Measurements from ENCODE around the gene MTTP. TPM values are rescaled to one million over a fixed set of nuclear protein-coding genes. Genes with fewer than 3 reads are reported as not detected.

Gene MTTP
- total RNA-seq, 1 experiment from 2014 or later: not detected

- Histone ChIP-seq H3K79me2 (ENCODE audit: low read depth) (no peaks in the 10 kb centered on the region), H3K36me3 (ENCODE audit: low read depth) (no peaks in the 10 kb centered on the region), H3K4me1 (replicated peaks; ENCODE audit: insufficient read depth) (0 out of 2 replicates have a peak, but pooled peaks cover 9% of the 10 kb centered on the region), H3K9me3 (ENCODE audit: insufficient read depth, low read depth) (no peaks in the 10 kb centered on the region), H3K4me3 (no peak overlapping the region), H2AFZ (peak overlapping the region; percentile 81; the same call in 1 of the 2 replicates), H4K20me1 (ENCODE audit: insufficient read depth) (no peaks in the 10 kb centered on the region), H3K27ac (no peak overlapping the region), H3K9me2 (ENCODE audit: insufficient read depth) (no peaks in the 10 kb centered on the region), H3K27me3 (ENCODE audit: insufficient read depth, low read depth) (no peaks in the 10 kb centered on the region), H3F3A (ENCODE audit: insufficient read depth, low read depth) (peaks cover 16% of the 10 kb centered on the region), H3K4me2 (peak overlapping the region; percentile 84; the same call in 1 of the 2 replicates)
- POLR2A ChIA-PET (ENCODE audit: unreplicated experiment): interaction anchor here (0.6 kb wide), 1 partner anchor 382 kb away, joined by 9 read pairs; no protein-coding TSS in a partner anchor
- TF ChIP-seq EZH2 (IDR thresholded peaks at IDR 0.05; ENCODE audit: low read depth): no peak
- no peak for TF ChIP-seq CTCF (conservative IDR thresholded peaks at IDR 0.05)
- CTCF ChIA-PET: no interaction called here
- intact Hi-C loops (cut with micrococcal nuclease; ENCODE audit: unreplicated experiment): no loop called here
- BruUV-seq (replicated peaks): no TSS peak
- DNase-seq: no peak
Measured at GRCh38 chr4:99564921-99565320, 9.7 kb upstream of the MTTP start.

GRCh38 chr4:99571883-99572282, 2.7 kb upstream of the MTTP start:
- Histone ChIP-seq H3F3A (ENCODE audit: insufficient read depth, low read depth) (no peaks in the 10 kb centered on the region), H3K79me2 (ENCODE audit: low read depth) (no peaks in the 10 kb centered on the region), H3K27ac (no peak overlapping the region), H2AFZ (no peak overlapping the region), H3K9me3 (ENCODE audit: insufficient read depth, low read depth) (no peaks in the 10 kb centered on the region), H3K4me1 (replicated peaks; ENCODE audit: insufficient read depth) (no peaks in the 10 kb centered on the region), H3K27me3 (ENCODE audit: insufficient read depth, low read depth) (no peaks in the 10 kb centered on the region), H3K9me2 (ENCODE audit: insufficient read depth) (no peaks in the 10 kb centered on the region), H4K20me1 (ENCODE audit: insufficient read depth) (no peaks in the 10 kb centered on the region), H3K4me3 (no peak overlapping the region), H3K4me2 (no peak overlapping the region), H3K36me3 (ENCODE audit: low read depth) (no peaks in the 10 kb centered on the region)
- POLR2A ChIA-PET (ENCODE audit: unreplicated experiment): no interaction called here
- DNase-seq: no peak
- CTCF ChIA-PET: no interaction called here
- intact Hi-C loops (cut with micrococcal nuclease; ENCODE audit: unreplicated experiment): no loop called here
- TF ChIP-seq CTCF (conservative IDR thresholded peaks at IDR 0.05) (no peak), EZH2 (IDR thresholded peaks at IDR 0.05; ENCODE audit: low read depth) (no peak)
- BruUV-seq (replicated peaks): no TSS peak

GRCh38 chr4:99572527-99573240, 1.9 kb upstream of the MTTP start:
- Histone ChIP-seq H3F3A (ENCODE audit: insufficient read depth, low read depth) (no peaks in the 10 kb centered on the region), H3K4me2 (no peak overlapping the region), H3K4me3 (no peak overlapping the region), H3K36me3 (ENCODE audit: low read depth) (no peaks in the 10 kb centered on the region), H3K79me2 (ENCODE audit: low read depth) (no peaks in the 10 kb centered on the region), H3K27ac (no peak overlapping the region), H3K9me2 (ENCODE audit: insufficient read depth) (no peaks in the 10 kb centered on the region), H4K20me1 (ENCODE audit: insufficient read depth) (no peaks in the 10 kb centered on the region), H3K9me3 (ENCODE audit: insufficient read depth, low read depth) (no peaks in the 10 kb centered on the region), H2AFZ (no peak overlapping the region), H3K4me1 (replicated peaks; ENCODE audit: insufficient read depth) (no peaks in the 10 kb centered on the region), H3K27me3 (ENCODE audit: insufficient read depth, low read depth) (no peaks in the 10 kb centered on the region)
- ChIA-PET CTCF (no interaction called here), POLR2A (ENCODE audit: unreplicated experiment) (interaction anchor here (0.7 kb wide), 1 partner anchor 109 kb away, joined by 3 read pairs; no protein-coding TSS in a partner anchor)
- no peak for DNase-seq
- TF ChIP-seq CTCF (conservative IDR thresholded peaks at IDR 0.05) (no peak), EZH2 (IDR thresholded peaks at IDR 0.05; ENCODE audit: low read depth) (no peak)
- intact Hi-C loops (cut with micrococcal nuclease; ENCODE audit: unreplicated experiment): no loop called here
- no TSS peak for BruUV-seq (replicated peaks)

Data from PC-9 (cell line).